Measurements from ENCODE around the gene SH3BGRL2. TPM values are rescaled to one million over a fixed set of nuclear protein-coding genes. Genes with fewer than 3 reads are reported as not detected.

SH3BGRL2 gene
- total RNA-seq, 1 experiment from 2014 or later, result 13.8 TPM

GRCh38 chr6:79668381-79668780, 37.3 kb downstream of the SH3BGRL2 start:
- Mint-ChIP-seq H3K36me3 (peaks cover 3% of the 10 kb centered on the region; the same call in 1 of the 2 replicates), H3K9me3 (peaks cover under 1% of the 10 kb centered on the region; the same call in 1 of the 2 replicates), H3K27me3 (ENCODE audit: low read depth) (no peaks in the 10 kb centered on the region), H3K27ac (peak overlapping the region; percentile 46; the same call in 1 of the 2 replicates), H3K4me1 (peaks cover 51% of the 10 kb centered on the region), H3K4me3 (no peak overlapping the region)
- ATAC-seq (no peak; the same call in 1 of the 2 replicates), DNase-seq (ENCODE audit: low spot score) (no peak)
- CTCF ChIA-PET, result no interaction called here
- TF ChIP-seq MYBL2 (CRISPR knock-in tag; IDR thresholded peaks at IDR 0.05), result no peak
- no peak for TF ChIP-seq MXD4 (CRISPR knock-in tag; IDR thresholded peaks at IDR 0.05; ENCODE audit: borderline replicate concordance)
- no peak for TF ChIP-seq AFF4 (CRISPR knock-in tag; IDR thresholded peaks at IDR 0.05; ENCODE audit: borderline replicate concordance)
- no peak for TF ChIP-seq NFATC4 (CRISPR knock-in tag; IDR thresholded peaks at IDR 0.05)
- no peak for TF ChIP-seq ZBTB21 (CRISPR knock-in tag; IDR thresholded peaks at IDR 0.05; ENCODE audit: borderline replicate concordance)
- TF ChIP-seq RORB (CRISPR knock-in tag; IDR thresholded peaks at IDR 0.05), result no peak
- TF ChIP-seq ZNF396 (CRISPR knock-in tag; IDR thresholded peaks at IDR 0.05; ENCODE audit: borderline replicate concordance), result no peak
- no peak for TF ChIP-seq SP1 (CRISPR knock-in tag; conservative IDR thresholded peaks at IDR 0.05)
- POLR2A ChIA-PET, result no interaction called here

GRCh38 chr6:79669766-79670165, 38.6 kb downstream of the SH3BGRL2 start:
- no peak overlapping the region for H3K4me3 Mint-ChIP-seq
- no peak for TF ChIP-seq MYBL2 (CRISPR knock-in tag; IDR thresholded peaks at IDR 0.05)
- TF ChIP-seq AFF4 (CRISPR knock-in tag; IDR thresholded peaks at IDR 0.05; ENCODE audit: borderline replicate concordance), result no peak
- no peak for TF ChIP-seq AR (CRISPR knock-in tag; IDR thresholded peaks at IDR 0.05)
- no peak for TF ChIP-seq ESRRA (CRISPR knock-in tag; IDR thresholded peaks at IDR 0.05; ENCODE audit: borderline replicate concordance)
- no peak for TF ChIP-seq ATF3 (CRISPR knock-in tag; conservative IDR thresholded peaks at IDR 0.05)
- TF ChIP-seq KAT7 (CRISPR knock-in tag; IDR thresholded peaks at IDR 0.05; ENCODE audit: borderline replicate concordance), result no peak
- no peak for TF ChIP-seq ETV6 (CRISPR knock-in tag; IDR thresholded peaks at IDR 0.05)
- TF ChIP-seq EMX1 (CRISPR knock-in tag; IDR thresholded peaks at IDR 0.05), result no peak
- TF ChIP-seq FOXP4 (CRISPR knock-in tag; IDR thresholded peaks at IDR 0.05), result no peak
- no peak for TF ChIP-seq HMGA2 (CRISPR knock-in tag; IDR thresholded peaks at IDR 0.05)
- no peak for TF ChIP-seq RORB (CRISPR knock-in tag; IDR thresholded peaks at IDR 0.05)
- no peak for TF ChIP-seq MXD4 (CRISPR knock-in tag; IDR thresholded peaks at IDR 0.05; ENCODE audit: borderline replicate concordance)
- no peak for TF ChIP-seq ZNF317 (CRISPR knock-in tag; IDR thresholded peaks at IDR 0.05; ENCODE audit: borderline replicate concordance, low read depth)
- TF ChIP-seq FOXK1 (CRISPR knock-in tag; IDR thresholded peaks at IDR 0.05), result no peak
- no peak for TF ChIP-seq FOXJ3 (CRISPR knock-in tag; IDR thresholded peaks at IDR 0.05; ENCODE audit: borderline replicate concordance)
- no peak overlapping the region for H3K27ac Mint-ChIP-seq
- ATAC-seq (no peak), DNase-seq (ENCODE audit: low spot score) (no peak)
- H3K4me1 Mint-ChIP-seq, result peaks cover 38% of the 10 kb centered on the region
- peaks cover 5% of the 10 kb centered on the region; the same call in 1 of the 2 replicates for H3K36me3 Mint-ChIP-seq
- no peaks in the 10 kb centered on the region for H3K9me3 Mint-ChIP-seq
- CTCF ChIA-PET, result interaction anchor here (0.6 kb wide), 1 partner anchor 239 kb away, joined by 8 read pairs; no protein-coding TSS in a partner anchor
- POLR2A ChIA-PET, result interaction anchor here (0.7 kb wide), 1 partner anchor 175 kb away, joined by 5 read pairs; no protein-coding TSS in a partner anchor
- H3K27me3 Mint-ChIP-seq (ENCODE audit: low read depth), result no peaks in the 10 kb centered on the region
